Activated CD4-positive, CD25-positive, alpha-beta regulatory T cell treated with anti-CD3 and anti-CD28 coated beads, Interleukin-2, amount 50 U/mL, for 16 hours (primary cell): ENCODE measurements around the gene MRPL27.

Experiments used
- DNase-seq: peaks from one replicate; pipeline ENCODE4 v3.0.0-alpha.2; 2020; ENCODE audit warnings: low read depth, low spot score

The MRPL27 gene

GRCh38 chr17:50318501-50319285 lies 54.3 kb downstream of the MRPL27 start:
- no peak for DNase-seq
